ENCODE results near the gene PLCB1. TPM values are rescaled to one million over a fixed set of nuclear protein-coding genes. Genes with fewer than 3 reads are reported as not detected.
"Not testable (repeated sequence)": the region's sequence is repeated elsewhere in the genome, so short reads cannot be mapped to it uniquely, and the experiment has no call there.

Gene PLCB1
- total RNA-seq, 1 experiment from 2014 or later: not detected

GRCh38 chr20:8812817-8813216 is 680.8 kb downstream of the PLCB1 start:
- no TSS peak for BruUV-seq (replicated peaks)
- DNase-seq: no peak
- Histone ChIP-seq H3K4me3 (no peak overlapping the region), H4K20me1 (ENCODE audit: insufficient read depth) (no peaks in the 10 kb centered on the region), H3K27ac (no peak overlapping the region), H3F3A (ENCODE audit: insufficient read depth, low read depth) (no peaks in the 10 kb centered on the region), H3K36me3 (ENCODE audit: low read depth) (no peaks in the 10 kb centered on the region), H3K9me2 (ENCODE audit: insufficient read depth) (no peaks in the 10 kb centered on the region; the same call in 1 of the 2 replicates), H2AFZ (no peak overlapping the region), H3K79me2 (ENCODE audit: low read depth) (no peaks in the 10 kb centered on the region), H3K4me2 (no peak overlapping the region), H3K9me3 (ENCODE audit: insufficient read depth, low read depth) (no peaks in the 10 kb centered on the region), H3K4me1 (replicated peaks; ENCODE audit: insufficient read depth) (no peaks in the 10 kb centered on the region), H3K27me3 (ENCODE audit: insufficient read depth, low read depth) (no peaks in the 10 kb centered on the region)
- TF ChIP-seq, protein P1, sequence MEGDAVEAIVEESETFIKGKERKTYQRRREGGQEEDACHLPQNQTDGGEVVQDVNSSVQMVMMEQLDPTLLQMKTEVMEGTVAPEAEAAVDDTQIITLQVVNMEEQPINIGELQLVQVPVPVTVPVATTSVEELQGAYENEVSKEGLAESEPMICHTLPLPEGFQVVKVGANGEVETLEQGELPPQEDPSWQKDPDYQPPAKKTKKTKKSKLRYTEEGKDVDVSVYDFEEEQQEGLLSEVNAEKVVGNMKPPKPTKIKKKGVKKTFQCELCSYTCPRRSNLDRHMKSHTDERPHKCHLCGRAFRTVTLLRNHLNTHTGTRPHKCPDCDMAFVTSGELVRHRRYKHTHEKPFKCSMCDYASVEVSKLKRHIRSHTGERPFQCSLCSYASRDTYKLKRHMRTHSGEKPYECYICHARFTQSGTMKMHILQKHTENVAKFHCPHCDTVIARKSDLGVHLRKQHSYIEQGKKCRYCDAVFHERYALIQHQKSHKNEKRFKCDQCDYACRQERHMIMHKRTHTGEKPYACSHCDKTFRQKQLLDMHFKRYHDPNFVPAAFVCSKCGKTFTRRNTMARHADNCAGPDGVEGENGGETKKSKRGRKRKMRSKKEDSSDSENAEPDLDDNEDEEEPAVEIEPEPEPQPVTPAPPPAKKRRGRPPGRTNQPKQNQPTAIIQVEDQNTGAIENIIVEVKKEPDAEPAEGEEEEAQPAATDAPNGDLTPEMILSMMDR (conservative IDR thresholded peaks at IDR 0.05): no peak
- no peak for TF ChIP-seq EZH2 (IDR thresholded peaks at IDR 0.05; ENCODE audit: low read depth)
- POLR2A ChIA-PET (ENCODE audit: unreplicated experiment): no interaction called here
- intact Hi-C loops (cut with micrococcal nuclease; ENCODE audit: unreplicated experiment): no loop called here
- CTCF ChIA-PET: no interaction called here

DNA sequence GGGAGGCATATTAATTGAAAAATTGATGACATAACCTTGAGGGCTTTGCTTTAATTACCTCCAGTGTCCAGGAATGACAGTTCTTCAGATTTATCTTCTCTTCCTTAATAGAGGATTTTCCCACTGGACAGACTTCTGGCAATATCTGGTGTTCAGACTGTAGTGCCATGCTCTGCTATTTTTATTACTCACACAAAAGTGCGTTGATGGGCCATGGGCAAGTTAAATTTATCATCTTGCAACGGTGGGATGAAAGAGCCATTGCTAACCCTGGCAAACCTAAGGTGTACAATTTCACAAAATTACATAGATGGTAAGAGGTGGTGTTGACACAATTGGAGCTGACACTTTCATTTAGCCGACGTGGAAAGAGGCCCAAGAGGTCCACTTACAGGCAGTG is 683.1 kb downstream of the PLCB1 start:
- no peak for DNase-seq
- CTCF ChIA-PET: no interaction called here

GRCh38 chr20:8829256-8829655 is 697.2 kb downstream of the PLCB1 start:
- H3K9me2 ChIP-seq (ENCODE audit: insufficient read depth): peaks cover 5% of the 10 kb centered on the region; the same call in 1 of the 2 replicates
- no peaks in the 10 kb centered on the region for H3K27me3 ChIP-seq (ENCODE audit: insufficient read depth, low read depth)
- H3K4me3 ChIP-seq: no peak overlapping the region
- ChIA-PET POLR2A (ENCODE audit: unreplicated experiment) (no interaction called here), CTCF (no interaction called here)
- H3K4me2 ChIP-seq: no peak overlapping the region
- BruUV-seq (replicated peaks): no TSS peak
- intact Hi-C loops (cut with micrococcal nuclease; ENCODE audit: unreplicated experiment): no loop called here
- no peaks in the 10 kb centered on the region for H3K4me1 ChIP-seq (replicated peaks; ENCODE audit: insufficient read depth)
- no peaks in the 10 kb centered on the region for H3K79me2 ChIP-seq (ENCODE audit: low read depth)
- no peaks in the 10 kb centered on the region for H3K36me3 ChIP-seq (ENCODE audit: low read depth)
- H3F3A ChIP-seq (ENCODE audit: insufficient read depth, low read depth): no peaks in the 10 kb centered on the region
- no peak overlapping the region for H3K27ac ChIP-seq
- DNase-seq: no peak
- no peaks in the 10 kb centered on the region for H4K20me1 ChIP-seq (ENCODE audit: insufficient read depth)
- TF ChIP-seq, protein P1 (conservative IDR thresholded peaks at IDR 0.05): peak; percentile 33; the same call in 1 of the 2 replicates
- no peak for TF ChIP-seq EZH2 (IDR thresholded peaks at IDR 0.05; ENCODE audit: low read depth)
- H3K9me3 ChIP-seq (ENCODE audit: insufficient read depth, low read depth): no peaks in the 10 kb centered on the region
- no peak overlapping the region for H2AFZ ChIP-seq

More for the DNA sequence above, 683.1 kb downstream of the PLCB1 start:
- H2AFZ ChIP-seq: no peak overlapping the region
- no peaks in the 10 kb centered on the region; the same call in 1 of the 2 replicates for H3K9me2 ChIP-seq (ENCODE audit: insufficient read depth)
- H3F3A ChIP-seq (ENCODE audit: insufficient read depth, low read depth): no peaks in the 10 kb centered on the region
- no peaks in the 10 kb centered on the region for H3K9me3 ChIP-seq (ENCODE audit: insufficient read depth, low read depth)
- no peaks in the 10 kb centered on the region for H3K79me2 ChIP-seq (ENCODE audit: low read depth)
- no TSS peak for BruUV-seq (replicated peaks)
- no peaks in the 10 kb centered on the region for H3K27me3 ChIP-seq (ENCODE audit: insufficient read depth, low read depth)
- no peaks in the 10 kb centered on the region for H3K36me3 ChIP-seq (ENCODE audit: low read depth)
- no peak overlapping the region for H3K4me2 ChIP-seq
- no peak overlapping the region for H3K4me3 ChIP-seq
- no peaks in the 10 kb centered on the region for H4K20me1 ChIP-seq (ENCODE audit: insufficient read depth)
- no peak for TF ChIP-seq EZH2 (IDR thresholded peaks at IDR 0.05; ENCODE audit: low read depth)
- TF ChIP-seq, protein P1 (conservative IDR thresholded peaks at IDR 0.05): no peak
- POLR2A ChIA-PET (ENCODE audit: unreplicated experiment): no interaction called here
- intact Hi-C loops (cut with micrococcal nuclease; ENCODE audit: unreplicated experiment): no loop called here
- no peaks in the 10 kb centered on the region for H3K4me1 ChIP-seq (replicated peaks; ENCODE audit: insufficient read depth)
- no peak overlapping the region for H3K27ac ChIP-seq

- H3K27me3 ChIP-seq (ENCODE audit: insufficient read depth, low read depth); H4K20me1 ChIP-seq (ENCODE audit: insufficient read depth); H3K4me3 ChIP-seq; H3K9me3 ChIP-seq (ENCODE audit: insufficient read depth, low read depth); H3K79me2 ChIP-seq (ENCODE audit: low read depth); POLR2A ChIA-PET (ENCODE audit: unreplicated experiment); H3K27ac ChIP-seq; H2AFZ ChIP-seq; BruUV-seq (replicated peaks); intact Hi-C loops (cut with micrococcal nuclease; ENCODE audit: unreplicated experiment); DNase-seq; H3K4me2 ChIP-seq; H3K9me2 ChIP-seq (ENCODE audit: insufficient read depth); H3K36me3 ChIP-seq (ENCODE audit: low read depth); H3K4me1 ChIP-seq (replicated peaks; ENCODE audit: insufficient read depth); H3F3A ChIP-seq (ENCODE audit: insufficient read depth, low read depth); CTCF ChIA-PET: not testable (repeated sequence)
Measured at GRCh38 chr20:8834294-8834693, 702.2 kb downstream of the PLCB1 start.

Measured in PC-9 (cell line).